Upper lobe of left lung (tissue), 4 donors: ENCODE measurements around the gene DYRK2.

Source experiments
- CTCF ChIP-seq, 6 experiments: fragments of 450-650 bp in 4 of 6; fragments of 200-600 bp in 2 of 6; sonication (generic) in 2 of 6; IDR thresholded peaks; one replicate each; pipeline ENCODE4 v1.5.1; 2016 to 2019; ENCODE audit warnings: antibody characterized with exemption in 6 of 6
- POLR2A ChIP-seq, 4 donors: fragments of 450-650 bp; IDR thresholded peaks; one replicate each; pipeline ENCODE4 v1.5.1; 2016 to 2017; ENCODE audit warnings: antibody characterized with exemption in 4 of 4, mild to moderate bottlenecking in 2 of 4

GRCh38 chr12:67661311-67662021 is 12.9 kb downstream of the DYRK2 start:
- TF ChIP-seq POLR2A (IDR thresholded peaks at IDR 0.05) (no peak), CTCF (IDR thresholded peaks at IDR 0.05) (no peak)
